SU-DHL-6 (cell line): ENCODE measurements around the gene GATAD2A.
"Not testable (repeated sequence)": the region's sequence is repeated elsewhere in the genome, so short reads cannot be mapped to it uniquely, and the experiment has no call there.

Source experiments
- H2AFZ ChIP-seq: fragments of 200-600 bp; sonication (generic); 2 replicates; pipeline ENCODE4 v1.6.1; 2014; ENCODE audit warnings: low read depth, mild to moderate bottlenecking, moderate library complexity, mixed read lengths, antibody characterized with exemption, low read length; ENCODE audit not compliant: severe bottlenecking
- H3F3A ChIP-seq: fragments of 200-600 bp; shearing (Covaris generic); 2 replicates; pipeline ENCODE4 v1.6.0; 2016; ENCODE audit warnings: antibody characterized with exemption, mild to moderate bottlenecking; ENCODE audit not compliant: insufficient read depth
- H3K27ac ChIP-seq: fragments of 200-600 bp; sonication (generic); 2 replicates; pipeline ENCODE4 v1.5.1; 2016; ENCODE audit warnings: low read depth, mild to moderate bottlenecking, low read length, moderate library complexity, mixed read lengths
- H3K27me3 ChIP-seq: fragments of 200-600 bp; sonication (generic), shearing (Covaris generic); 2 replicates; pipeline ENCODE4 v1.6.0; 2014; ENCODE audit warnings: mild to moderate bottlenecking, low read length
- H3K36me3 ChIP-seq: fragments of 200-600 bp; sonication (generic); 2 replicates; pipeline ENCODE4 v1.6.1; 2014; ENCODE audit warnings: mild to moderate bottlenecking, low read length, mixed read lengths
- H3K4me2 ChIP-seq: fragments of 300-600, 200-600 bp; shearing (Covaris generic), sonication (generic); 2 replicates; pipeline ENCODE4 v1.6.0; 2014; ENCODE audit warnings: low read length, low read depth, mild to moderate bottlenecking; ENCODE audit not compliant: poor library complexity, severe bottlenecking
- H3K4me3 ChIP-seq: fragments of 200-600 bp; sonication (generic); 2 replicates; pipeline ENCODE4 v1.5.1; 2014; ENCODE audit warnings: antibody characterized with exemption, low read length, mild to moderate bottlenecking, mixed read lengths; ENCODE audit not compliant: insufficient read depth, poor library complexity, severe bottlenecking
- H3K79me2 ChIP-seq: fragments of 200-600 bp; sonication (generic); 2 replicates; pipeline ENCODE4 v1.6.1; 2014; ENCODE audit warnings: mild to moderate bottlenecking, low read length, moderate library complexity; ENCODE audit not compliant: insufficient read depth
- H3K9ac ChIP-seq: fragments of 200-600 bp; sonication (generic); 2 replicates; pipeline ENCODE4 v1.7.0; 2014; ENCODE audit warnings: mild to moderate bottlenecking, low read length
- H3K9me2 ChIP-seq: fragments of 200-600 bp; sonication (generic); replicated peaks from 2 replicates; pipeline ENCODE4 v1.6.1; 2014; ENCODE audit warnings: low read length; ENCODE audit not compliant: insufficient read depth
- H3K9me3 ChIP-seq: fragments of 200-600 bp; sonication (generic); 2 replicates; pipeline ENCODE4 v1.6.1; 2014; ENCODE audit warnings: low read length, mixed read lengths; ENCODE audit not compliant: insufficient read depth
- H4K20me1 ChIP-seq: fragments of 200-600 bp; sonication (generic); 2 replicates; pipeline ENCODE4 v1.6.1; 2014; ENCODE audit warnings: low read depth, mild to moderate bottlenecking, antibody characterized with exemption, low read length, moderate library complexity, mixed read lengths
- EZH2phosphoT487 ChIP-seq: fragments of 200-600 bp; sonication (generic), shearing (Covaris generic); conservative IDR thresholded peaks from 2 replicates; pipeline ENCODE4 v1.6.1; 2018; ENCODE audit warnings: mild to moderate bottlenecking, antibody characterized with exemption, low read length, moderate library complexity, mixed read lengths
- TF ChIP-seq, protein P1 (sequence below): fragments of 200-600 bp; sonication (generic); IDR thresholded peaks from one replicate; pipeline ENCODE4 v1.5.1; 2017; ENCODE audit warnings: antibody characterized with exemption, mild to moderate bottlenecking, low read length, moderate library complexity; ENCODE audit not compliant: insufficient read depth, poor library complexity, severe bottlenecking

The GATAD2A gene

DNA sequence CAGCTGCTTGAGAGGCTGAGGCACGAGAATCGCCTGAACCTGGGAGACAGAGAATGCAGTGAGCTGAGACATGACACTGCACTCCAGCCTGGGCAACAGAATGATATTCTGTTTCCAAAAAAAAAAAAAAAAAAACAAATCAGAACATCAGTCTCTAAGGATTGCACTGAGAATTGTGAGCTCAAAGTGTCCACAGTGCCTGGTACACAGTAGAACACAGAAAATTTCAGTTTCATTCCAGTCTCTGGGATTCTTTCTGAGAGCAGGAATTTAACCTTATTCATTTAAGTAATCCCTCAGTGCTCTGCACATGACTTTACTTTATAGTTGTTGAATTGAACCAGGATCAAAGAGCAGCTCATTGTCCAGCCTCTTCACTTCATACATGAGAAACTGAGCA, 25.9 kb upstream of the GATAD2A start:
- H3K4me3 ChIP-seq, result no peak overlapping the region
- H3K27me3 ChIP-seq, result no peaks in the 10 kb centered on the region
- H3K4me2 ChIP-seq, result no peak overlapping the region
- H3K9me3 ChIP-seq, result no peaks in the 10 kb centered on the region
- H3K36me3 ChIP-seq, result no peaks in the 10 kb centered on the region
- H3K27ac ChIP-seq, result no peak overlapping the region
- H2AFZ ChIP-seq, result no peak overlapping the region
- no peaks in the 10 kb centered on the region for H3K9me2 ChIP-seq
- H3K9ac ChIP-seq, result no peak overlapping the region
- no peaks in the 10 kb centered on the region for H3F3A ChIP-seq
- H3K79me2 ChIP-seq, result no peaks in the 10 kb centered on the region
- TF ChIP-seq EZH2phosphoT487, result no peak
- TF ChIP-seq, protein P1, sequence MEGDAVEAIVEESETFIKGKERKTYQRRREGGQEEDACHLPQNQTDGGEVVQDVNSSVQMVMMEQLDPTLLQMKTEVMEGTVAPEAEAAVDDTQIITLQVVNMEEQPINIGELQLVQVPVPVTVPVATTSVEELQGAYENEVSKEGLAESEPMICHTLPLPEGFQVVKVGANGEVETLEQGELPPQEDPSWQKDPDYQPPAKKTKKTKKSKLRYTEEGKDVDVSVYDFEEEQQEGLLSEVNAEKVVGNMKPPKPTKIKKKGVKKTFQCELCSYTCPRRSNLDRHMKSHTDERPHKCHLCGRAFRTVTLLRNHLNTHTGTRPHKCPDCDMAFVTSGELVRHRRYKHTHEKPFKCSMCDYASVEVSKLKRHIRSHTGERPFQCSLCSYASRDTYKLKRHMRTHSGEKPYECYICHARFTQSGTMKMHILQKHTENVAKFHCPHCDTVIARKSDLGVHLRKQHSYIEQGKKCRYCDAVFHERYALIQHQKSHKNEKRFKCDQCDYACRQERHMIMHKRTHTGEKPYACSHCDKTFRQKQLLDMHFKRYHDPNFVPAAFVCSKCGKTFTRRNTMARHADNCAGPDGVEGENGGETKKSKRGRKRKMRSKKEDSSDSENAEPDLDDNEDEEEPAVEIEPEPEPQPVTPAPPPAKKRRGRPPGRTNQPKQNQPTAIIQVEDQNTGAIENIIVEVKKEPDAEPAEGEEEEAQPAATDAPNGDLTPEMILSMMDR, result no peak
- no peaks in the 10 kb centered on the region for H4K20me1 ChIP-seq

DNA sequence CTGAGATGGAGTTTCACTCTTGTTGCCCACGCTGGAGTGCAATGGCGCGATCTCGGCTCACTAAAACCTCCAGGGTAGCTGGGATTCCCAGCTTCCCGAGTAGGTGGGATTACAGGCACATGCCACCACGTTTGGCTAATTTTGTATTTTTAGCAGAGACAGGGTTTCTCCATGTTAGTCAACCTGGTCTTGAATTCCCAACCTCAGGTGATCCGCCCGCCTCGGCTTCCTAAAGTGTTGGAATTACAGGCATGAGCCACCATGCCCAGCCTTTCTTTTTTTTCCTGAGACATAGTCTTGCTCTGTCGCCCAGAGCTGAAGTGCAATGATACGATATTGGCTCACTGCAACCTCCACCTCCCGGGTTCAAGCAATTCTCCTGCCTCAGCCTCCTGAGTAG, 25.2 kb upstream of the GATAD2A start:
- not testable (repeated sequence) for H3K27ac ChIP-seq, H2AFZ ChIP-seq, H3K27me3 ChIP-seq, H3K4me3 ChIP-seq, H4K20me1 ChIP-seq, H3K4me2 ChIP-seq, H3K9ac ChIP-seq, H3K79me2 ChIP-seq, H3K9me3 ChIP-seq, H3K9me2 ChIP-seq, H3F3A ChIP-seq, H3K36me3 ChIP-seq

DNA sequence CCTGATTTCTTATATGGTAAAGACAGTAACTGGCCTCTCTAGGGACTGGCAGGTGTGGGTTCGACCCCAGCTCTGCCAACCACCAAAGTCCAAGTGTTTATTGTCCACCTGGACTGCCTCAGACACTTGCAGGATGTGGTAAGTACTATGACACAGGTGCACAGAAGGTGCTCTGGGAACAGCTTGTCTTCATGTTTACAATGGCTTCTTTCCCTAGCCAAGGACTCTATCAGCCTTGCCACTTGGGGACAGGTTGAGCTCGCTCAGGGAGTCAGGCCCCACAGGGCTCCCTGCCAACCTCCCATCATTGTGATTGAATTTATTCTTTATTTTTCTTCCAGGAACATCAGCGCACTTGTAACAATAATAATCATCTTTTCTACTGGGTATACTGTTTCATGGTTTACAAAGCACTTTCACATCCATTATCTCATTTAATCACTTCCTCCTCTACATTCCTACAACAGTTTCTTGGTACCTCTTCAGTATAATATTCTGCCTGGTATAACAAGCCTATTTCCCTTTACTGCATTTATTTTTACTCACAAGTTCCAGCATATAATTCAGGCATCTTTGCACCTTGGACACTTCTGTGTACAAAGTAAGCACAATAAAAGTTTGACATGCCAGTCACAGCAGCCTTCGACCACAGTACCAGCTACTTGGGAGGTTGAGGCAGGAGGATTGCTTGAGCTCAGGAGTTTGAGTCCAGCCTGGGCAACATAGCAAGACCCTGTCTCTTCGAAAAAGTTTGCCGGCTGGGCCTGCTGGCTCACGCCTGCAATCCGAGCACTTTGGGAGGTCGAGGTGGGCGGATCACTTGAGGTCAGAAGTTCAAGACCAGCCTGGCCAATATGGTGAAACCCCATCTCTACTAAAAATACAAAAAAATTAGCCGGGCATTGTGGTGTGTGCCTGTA, 24.2 kb upstream of the GATAD2A start:
- TF ChIP-seq, protein P1, result no peak
- no peak for TF ChIP-seq EZH2phosphoT487
- Histone ChIP-seq H3F3A (no peaks in the 10 kb centered on the region), H2AFZ (no peak overlapping the region), H3K27ac (no peak overlapping the region), H3K9ac (no peak overlapping the region), H3K9me2 (no peaks in the 10 kb centered on the region), H3K4me3 (no peak overlapping the region), H3K79me2 (peaks cover 3% of the 10 kb centered on the region), H3K9me3 (no peaks in the 10 kb centered on the region), H3K4me2 (no peak overlapping the region), H3K36me3 (no peaks in the 10 kb centered on the region), H3K27me3 (no peaks in the 10 kb centered on the region), H4K20me1 (no peaks in the 10 kb centered on the region)

DNA sequence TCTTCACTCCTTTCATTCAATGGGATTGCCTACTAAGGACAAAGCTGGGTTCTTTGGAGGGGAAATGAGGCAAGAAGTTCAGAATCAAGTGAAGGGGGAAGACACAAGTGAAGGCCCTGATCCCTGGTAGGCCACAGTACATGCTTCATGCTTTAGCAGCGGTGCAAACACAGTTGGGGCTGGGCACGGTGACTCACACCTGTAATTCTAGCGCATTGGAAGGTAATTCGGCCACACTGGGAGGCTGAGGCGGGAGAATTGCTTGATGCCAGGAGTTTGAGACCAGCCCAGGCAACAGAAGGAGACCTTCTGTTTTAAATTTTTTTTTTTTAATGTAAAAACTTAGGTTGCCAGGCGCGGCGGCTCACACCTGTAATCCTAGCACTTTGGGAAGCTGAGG, 23.4 kb upstream of the GATAD2A start:
- H3F3A ChIP-seq, result no peaks in the 10 kb centered on the region
- H2AFZ ChIP-seq, result no peak overlapping the region
- no peaks in the 10 kb centered on the region for H3K27me3 ChIP-seq
- H3K4me2 ChIP-seq, result no peak overlapping the region
- no peak overlapping the region for H3K9ac ChIP-seq
- no peak overlapping the region for H3K4me3 ChIP-seq
- H3K27ac ChIP-seq, result no peak overlapping the region
- no peaks in the 10 kb centered on the region for H4K20me1 ChIP-seq
- no peaks in the 10 kb centered on the region for H3K9me3 ChIP-seq
- H3K9me2 ChIP-seq, result no peaks in the 10 kb centered on the region
- no peaks in the 10 kb centered on the region for H3K36me3 ChIP-seq
- TF ChIP-seq, protein P1, result no peak
- TF ChIP-seq EZH2phosphoT487, result no peak
- peaks cover 12% of the 10 kb centered on the region for H3K79me2 ChIP-seq
